ENCODE results near the gene EMSY.

EMSY gene

DNA sequence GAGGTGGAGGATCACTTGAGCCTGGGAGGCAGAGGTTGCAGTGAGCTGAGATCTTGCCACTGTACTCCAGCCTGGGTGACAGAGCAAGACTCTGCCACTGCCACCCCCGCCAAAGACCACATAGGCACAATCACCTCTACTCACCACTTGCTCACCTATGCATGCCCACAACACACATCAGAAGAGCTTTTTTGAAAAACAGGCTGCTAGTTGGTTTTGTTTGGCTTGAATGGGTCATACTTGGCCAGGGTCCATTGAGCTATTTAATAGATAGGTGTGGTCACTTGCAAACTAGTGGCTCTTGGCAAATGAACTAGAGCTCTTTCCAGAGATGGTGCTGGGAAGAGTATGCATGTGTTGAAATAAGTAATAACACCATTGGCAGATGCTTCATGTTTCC is 80.1 kb downstream of the EMSY start:
- ChIA-PET POLR2A (no interaction called here), CTCF (interaction anchor here (1.2 to 2.3 kb wide), 4 partner anchors 10 to 42 kb away, joined by 3 to 6 read pairs (median 4); no protein-coding TSS in a partner anchor)
- no peak for DNase-seq (ENCODE audit: extremely low spot score)
- TF ChIP-seq, protein P1, sequence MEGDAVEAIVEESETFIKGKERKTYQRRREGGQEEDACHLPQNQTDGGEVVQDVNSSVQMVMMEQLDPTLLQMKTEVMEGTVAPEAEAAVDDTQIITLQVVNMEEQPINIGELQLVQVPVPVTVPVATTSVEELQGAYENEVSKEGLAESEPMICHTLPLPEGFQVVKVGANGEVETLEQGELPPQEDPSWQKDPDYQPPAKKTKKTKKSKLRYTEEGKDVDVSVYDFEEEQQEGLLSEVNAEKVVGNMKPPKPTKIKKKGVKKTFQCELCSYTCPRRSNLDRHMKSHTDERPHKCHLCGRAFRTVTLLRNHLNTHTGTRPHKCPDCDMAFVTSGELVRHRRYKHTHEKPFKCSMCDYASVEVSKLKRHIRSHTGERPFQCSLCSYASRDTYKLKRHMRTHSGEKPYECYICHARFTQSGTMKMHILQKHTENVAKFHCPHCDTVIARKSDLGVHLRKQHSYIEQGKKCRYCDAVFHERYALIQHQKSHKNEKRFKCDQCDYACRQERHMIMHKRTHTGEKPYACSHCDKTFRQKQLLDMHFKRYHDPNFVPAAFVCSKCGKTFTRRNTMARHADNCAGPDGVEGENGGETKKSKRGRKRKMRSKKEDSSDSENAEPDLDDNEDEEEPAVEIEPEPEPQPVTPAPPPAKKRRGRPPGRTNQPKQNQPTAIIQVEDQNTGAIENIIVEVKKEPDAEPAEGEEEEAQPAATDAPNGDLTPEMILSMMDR (IDR thresholded peaks at IDR 0.05; ENCODE audit: control extremely low read depth, extremely low read depth, low read depth, missing control alignments) = no peak

DNA sequence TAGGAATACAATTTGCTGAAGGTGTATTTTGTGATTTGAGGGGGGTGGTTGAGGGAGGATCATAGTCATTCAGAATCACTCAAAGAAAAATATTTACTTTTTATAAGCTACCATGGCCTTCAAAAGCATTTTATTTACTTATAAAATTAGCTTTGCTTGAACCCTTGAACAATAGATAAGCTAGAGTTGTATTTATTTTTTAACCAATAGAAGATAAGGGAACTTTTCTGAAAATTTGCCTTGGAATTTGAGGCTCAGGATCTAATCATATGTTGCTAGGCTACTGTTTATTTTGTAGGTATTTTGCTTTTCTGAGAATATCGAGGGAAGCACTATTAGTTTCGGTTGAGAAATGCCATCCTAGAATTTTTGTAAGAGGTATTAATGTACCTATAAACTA is 82.1 kb downstream of the EMSY start:
- CTCF ChIA-PET = interaction anchor here (1.1 to 2.3 kb wide), 3 partner anchors 8 to 45 kb away, joined by 3 to 6 read pairs (median 5); no protein-coding TSS in a partner anchor
- POLR2A ChIA-PET = no interaction called here
- TF ChIP-seq, protein P1 (IDR thresholded peaks at IDR 0.05; ENCODE audit: control extremely low read depth, extremely low read depth, low read depth, missing control alignments) = no peak
- no peak for DNase-seq (ENCODE audit: extremely low spot score)

DNA sequence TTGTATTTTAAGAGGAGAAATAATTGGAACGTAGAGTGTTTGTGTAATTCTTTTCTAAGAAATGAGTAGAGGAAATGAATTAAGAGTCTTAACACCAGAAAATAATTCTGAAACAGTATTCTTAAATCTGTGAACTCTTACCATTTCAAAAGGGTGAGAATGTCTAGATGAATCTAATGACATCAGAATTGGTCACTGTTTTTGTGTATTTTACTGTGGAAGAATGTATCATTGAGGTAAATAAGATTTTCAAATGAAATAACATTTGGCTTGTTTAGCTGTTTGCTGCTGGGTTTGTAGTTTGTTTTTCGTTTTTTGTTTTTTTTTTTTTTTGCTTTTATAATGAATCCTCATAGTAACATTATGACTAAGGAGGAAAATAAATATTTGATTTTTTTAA is 97.6 kb downstream of the EMSY start:
- ChIA-PET CTCF (interaction anchor here (1.5 kb wide), 1 partner anchor 51 kb away, joined by 3 read pairs; no protein-coding TSS in a partner anchor), POLR2A (no interaction called here)
- no peak for DNase-seq (ENCODE audit: extremely low spot score)
- TF ChIP-seq, protein P1 (IDR thresholded peaks at IDR 0.05; ENCODE audit: control extremely low read depth, extremely low read depth, low read depth, missing control alignments) = no peak

DNA sequence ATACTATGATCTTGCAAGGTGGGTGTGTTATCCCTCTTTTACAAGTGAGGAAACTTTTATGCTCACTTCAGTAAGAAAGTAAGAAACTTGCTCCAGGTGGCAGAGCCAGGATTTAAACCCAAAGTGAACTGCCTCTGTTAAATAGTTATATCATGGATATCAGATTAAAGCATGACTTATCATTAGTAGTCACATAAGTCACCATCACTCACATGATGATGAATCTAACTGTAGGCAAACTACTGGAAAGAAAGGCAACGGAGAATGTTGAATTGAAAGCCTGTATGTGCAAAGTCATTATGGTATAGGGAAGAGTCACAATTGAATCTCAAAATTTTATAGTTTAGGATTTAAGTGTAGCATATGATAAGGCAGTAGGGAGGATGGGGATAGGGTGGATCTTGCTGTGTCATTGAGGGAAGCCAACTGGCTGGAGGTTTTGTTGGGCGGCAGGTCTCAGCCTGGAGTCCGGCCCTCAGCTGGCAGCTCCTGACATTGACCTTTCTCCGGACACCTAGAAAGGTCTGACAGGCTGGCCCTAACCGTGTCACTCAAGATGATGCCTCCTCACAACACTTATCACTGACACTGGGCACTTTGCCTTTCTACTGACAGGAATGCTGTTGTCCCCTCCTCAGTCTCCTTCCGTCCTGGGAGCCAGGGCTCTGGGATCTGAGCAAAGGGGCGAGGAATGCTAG is 98.3 kb downstream of the EMSY start:
- ChIA-PET POLR2A (no interaction called here), CTCF (no interaction called here)
- no peak for DNase-seq (ENCODE audit: extremely low spot score)
- TF ChIP-seq, protein P1 (IDR thresholded peaks at IDR 0.05; ENCODE audit: control extremely low read depth, extremely low read depth, low read depth, missing control alignments) = no peak

DNA sequence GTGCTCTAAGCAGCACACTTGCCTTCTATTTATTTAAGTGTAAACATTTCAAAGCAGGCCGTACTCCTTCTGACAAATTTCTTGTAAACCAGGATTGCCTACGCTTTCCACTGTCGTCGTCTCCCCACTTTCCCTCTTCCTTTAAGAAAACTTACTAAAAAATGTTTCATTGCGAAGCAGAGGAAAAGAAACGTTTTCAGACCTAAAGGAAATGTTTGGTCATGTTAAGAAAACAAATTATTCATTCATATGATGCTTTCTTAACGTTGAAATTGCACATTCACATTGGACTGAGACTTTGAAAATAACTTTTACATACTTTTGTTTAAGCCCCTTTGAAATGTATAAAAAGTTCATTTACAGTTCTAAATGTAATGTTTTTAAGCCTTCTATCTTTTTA is 106.0 kb downstream of the EMSY start:
- DNase-seq (ENCODE audit: extremely low spot score) = no peak
- ChIA-PET CTCF (interaction anchor here (1.4 kb wide), 1 partner anchor 129 kb away, joined by 3 read pairs; no protein-coding TSS in a partner anchor), POLR2A (no interaction called here)
- TF ChIP-seq, protein P1 (IDR thresholded peaks at IDR 0.05; ENCODE audit: control extremely low read depth, extremely low read depth, low read depth, missing control alignments) = no peak

DNA sequence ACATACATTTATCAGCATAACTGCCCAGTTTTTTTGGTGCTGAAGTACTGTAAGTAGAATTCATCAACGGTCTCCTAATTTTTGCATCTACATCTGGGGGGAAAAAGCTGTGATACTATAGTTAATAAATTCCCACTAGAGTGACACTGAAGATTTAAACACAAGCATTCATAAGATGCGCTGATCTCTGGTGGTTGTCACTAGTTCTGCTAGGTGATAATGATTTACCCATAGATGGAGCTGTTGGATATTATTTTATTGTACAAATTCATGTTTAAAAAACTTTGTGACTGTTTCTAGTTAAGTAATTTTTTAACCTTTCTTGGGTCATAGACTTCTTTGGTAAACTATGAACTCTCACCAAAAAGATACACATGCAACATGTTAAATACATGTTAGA is 106.6 kb downstream of the EMSY start:
- POLR2A ChIA-PET = no interaction called here

More for the DNA sequence above, 106.6 kb downstream of the EMSY start:
- DNase-seq (ENCODE audit: extremely low spot score) = no peak
- TF ChIP-seq, protein P1 (IDR thresholded peaks at IDR 0.05; ENCODE audit: control extremely low read depth, extremely low read depth, low read depth, missing control alignments) = no peak
- CTCF ChIA-PET = no interaction called here

All from GM10248 (cell line).